Activated CD8-positive, alpha-beta memory T cell treated with anti-CD3 and anti-CD28 coated beads for 4 hours (primary cell): ENCODE results near the gene SCN8A.

Source experiments
- DNase-seq, 2 donors: peaks; one replicate each; pipeline ENCODE4 v3.0.0-alpha.2; 2020; ENCODE audit warnings: low read depth in 2 of 2

The SCN8A gene

GRCh38 chr12:51832354-51833107 lies 241.5 kb downstream of the SCN8A start:
- no peak for DNase-seq

GRCh38 chr12:51833448-51834227 lies 242.6 kb downstream of the SCN8A start:
- no peak for DNase-seq

GRCh38 chr12:51834411-51834810 lies 243.4 kb downstream of the SCN8A start:
- DNase-seq: no peak

GRCh38 chr12:51836041-51836826 lies 245.2 kb downstream of the SCN8A start:
- DNase-seq: no peak

GRCh38 chr12:51836827-51837173 lies 245.8 kb downstream of the SCN8A start:
- DNase-seq: no peak

- no peak for DNase-seq
Measured at GRCh38 chr12:51837286-51837685, 246.3 kb downstream of the SCN8A start.

GRCh38 chr12:51838036-51838435 lies 247.0 kb downstream of the SCN8A start:
- no peak for DNase-seq

GRCh38 chr12:51838762-51839161 lies 247.7 kb downstream of the SCN8A start:
- no peak for DNase-seq

GRCh38 chr12:51839310-51839947 lies 248.4 kb downstream of the SCN8A start:
- DNase-seq: no peak

GRCh38 chr12:51840966-51841365 lies 249.9 kb downstream of the SCN8A start:
- DNase-seq: no peak

GRCh38 chr12:51841727-51842126 lies 250.7 kb downstream of the SCN8A start:
- no peak for DNase-seq

GRCh38 chr12:51844854-51845253 lies 253.8 kb downstream of the SCN8A start:
- no peak for DNase-seq

- no peak for DNase-seq
Measured at GRCh38 chr12:51845482-51845881, 254.4 kb downstream of the SCN8A start.

- DNase-seq: no peak
Measured at GRCh38 chr12:51846271-51846691, 255.2 kb downstream of the SCN8A start.

GRCh38 chr12:51846911-51847642 lies 256.0 kb downstream of the SCN8A start:
- peak; percentile 21 to 33 for DNase-seq

GRCh38 chr12:51847643-51848325 lies 256.8 kb downstream of the SCN8A start:
- DNase-seq: no peak

GRCh38 chr12:51848326-51848727 lies 257.3 kb downstream of the SCN8A start, which contains the start of gene FIGNL2:
FIGNL2 (minus strand) TSS chr12:51848718; CDS start chr12:51822413, 26,305 bp downstream.
- DNase-seq: no peak

GRCh38 chr12:51848841-51849735 lies 258.1 kb downstream of the SCN8A start:
- no peak for DNase-seq
